Activated CD4-positive, alpha-beta T cell treated with anti-CD3 and anti-CD28 coated beads, Interleukin-2, Interleukin-4, amounts not matched to agents 100 ng/mL and 50 ng/mL, durations not matched to agents 16 hours and 8 hours (primary cell): Measurements from ENCODE around the gene MTMR2.
"Not testable (repeated sequence)": the region's sequence is repeated elsewhere in the genome, so short reads cannot be mapped to it uniquely, and the experiment has no call there.

Experiments
- DNase-seq: peaks from one replicate; pipeline ENCODE4 v3.0.0-alpha.2; 2020; ENCODE audit warnings: low spot score

The MTMR2 gene

DNA sequence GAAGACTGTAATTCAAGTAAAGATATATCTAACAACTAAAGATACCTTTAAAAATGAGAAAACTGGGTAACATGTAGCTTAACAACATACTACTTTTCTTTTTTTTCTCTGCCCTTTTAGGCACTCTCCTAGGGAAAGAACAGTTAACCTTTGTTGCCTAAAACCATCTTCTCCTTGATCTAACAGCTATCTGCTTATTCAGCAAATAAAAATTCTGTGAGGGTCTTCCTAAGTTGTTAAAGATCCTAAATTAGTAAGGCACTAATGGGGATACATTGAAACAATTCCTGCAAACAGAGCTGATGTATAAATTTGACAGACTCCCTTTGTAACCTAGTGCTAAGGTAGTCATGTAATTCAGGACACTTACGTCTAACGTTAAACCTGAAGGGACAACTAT, 39.1 kb downstream of the MTMR2 start:
- DNase-seq = no peak

DNA sequence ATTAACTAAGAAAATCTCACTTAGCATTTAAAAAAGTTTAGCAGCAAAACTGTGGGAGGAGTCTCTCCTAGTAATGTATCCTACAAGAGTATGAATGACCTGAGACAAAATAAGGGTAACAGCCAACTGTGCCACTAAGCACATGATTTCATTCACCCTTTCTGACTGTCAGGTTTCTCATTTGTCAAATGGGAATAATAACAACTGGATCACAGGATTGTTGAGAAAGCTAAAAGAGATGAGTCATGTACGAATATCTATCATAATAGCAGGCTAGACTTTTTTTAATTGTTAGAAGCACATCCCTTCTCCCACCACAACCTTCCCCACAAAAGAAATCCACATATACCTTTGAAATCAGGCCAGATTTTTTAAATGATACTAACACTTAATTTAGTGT, 39.5 kb downstream of the MTMR2 start:
- DNase-seq = no peak

DNA sequence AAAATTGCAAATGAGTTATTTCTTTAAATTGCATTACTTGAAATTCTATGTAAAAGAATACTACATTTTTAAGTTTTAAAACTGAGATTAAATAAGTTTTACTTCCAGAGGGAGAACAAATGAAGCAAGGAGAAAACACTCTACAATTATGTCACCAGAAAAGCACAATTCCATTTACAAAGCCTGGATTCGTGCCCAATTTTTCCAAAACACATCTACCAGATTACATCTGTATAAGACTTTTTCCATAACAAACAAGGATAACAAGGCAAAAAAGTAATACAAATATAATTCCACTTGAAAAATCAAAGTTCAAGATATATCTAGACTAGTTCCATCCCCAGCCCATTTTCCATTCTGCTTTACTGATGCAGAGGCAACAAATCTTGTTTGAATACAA, 40.5 kb downstream of the MTMR2 start:
- DNase-seq = no peak

DNA sequence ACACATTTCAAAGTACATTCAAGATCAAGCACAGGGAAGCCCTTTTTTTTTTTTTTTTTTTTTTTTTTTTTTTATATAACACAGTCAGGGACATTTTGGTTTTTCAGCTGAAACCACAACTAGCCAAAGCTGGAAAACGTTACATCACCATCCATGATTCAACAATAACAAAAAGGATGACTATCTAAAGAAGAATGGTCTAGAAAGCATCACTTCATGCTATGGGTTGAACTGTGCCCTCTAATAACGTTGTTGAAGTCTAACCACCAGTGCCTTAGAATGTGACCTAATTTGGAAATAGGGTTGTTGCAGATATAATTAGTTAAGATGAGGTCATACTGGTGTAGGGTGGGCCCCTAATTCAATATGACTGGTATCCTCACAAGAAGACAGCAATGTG, 46.6 kb downstream of the MTMR2 start:
- DNase-seq = peak; percentile 3

DNA sequence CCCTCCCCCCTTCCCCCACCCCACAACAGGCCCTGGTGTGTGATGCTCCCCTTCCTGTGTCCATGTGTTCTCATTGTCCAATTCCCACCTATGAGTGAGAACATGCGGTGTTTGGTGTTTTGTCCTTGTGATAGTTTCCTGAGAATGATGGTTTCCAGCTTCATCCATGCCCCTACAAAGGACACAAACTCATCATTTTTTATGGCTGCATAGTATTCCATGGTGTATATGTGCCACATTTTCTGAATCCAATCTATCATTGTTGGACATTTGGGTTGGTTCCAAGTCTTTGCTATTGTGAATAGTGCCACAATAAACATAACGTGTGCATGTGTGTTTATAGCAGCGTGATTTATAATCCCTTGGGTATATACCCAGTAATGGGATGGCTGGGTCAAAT, 53.0 kb downstream of the MTMR2 start:
- DNase-seq = not testable (repeated sequence)

DNA sequence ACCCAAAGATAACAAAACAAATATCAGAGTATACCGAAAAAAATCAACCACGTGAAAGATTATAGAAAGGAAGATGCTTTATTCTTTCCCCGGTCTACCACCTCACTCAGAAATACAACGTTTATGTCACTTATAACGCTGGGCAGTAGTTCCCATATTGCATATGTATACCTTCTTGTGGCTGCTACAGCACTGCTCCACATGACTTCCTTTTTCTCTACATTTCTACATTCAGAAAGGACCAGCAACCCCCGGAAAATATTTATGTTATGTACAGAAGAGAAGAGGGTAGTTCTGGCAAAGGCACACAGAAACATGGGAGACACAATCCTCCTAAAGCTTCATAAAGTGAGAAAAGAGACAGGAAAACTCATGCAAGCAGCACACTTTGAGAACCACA, 56.8 kb downstream of the MTMR2 start:
- DNase-seq = no peak

DNA sequence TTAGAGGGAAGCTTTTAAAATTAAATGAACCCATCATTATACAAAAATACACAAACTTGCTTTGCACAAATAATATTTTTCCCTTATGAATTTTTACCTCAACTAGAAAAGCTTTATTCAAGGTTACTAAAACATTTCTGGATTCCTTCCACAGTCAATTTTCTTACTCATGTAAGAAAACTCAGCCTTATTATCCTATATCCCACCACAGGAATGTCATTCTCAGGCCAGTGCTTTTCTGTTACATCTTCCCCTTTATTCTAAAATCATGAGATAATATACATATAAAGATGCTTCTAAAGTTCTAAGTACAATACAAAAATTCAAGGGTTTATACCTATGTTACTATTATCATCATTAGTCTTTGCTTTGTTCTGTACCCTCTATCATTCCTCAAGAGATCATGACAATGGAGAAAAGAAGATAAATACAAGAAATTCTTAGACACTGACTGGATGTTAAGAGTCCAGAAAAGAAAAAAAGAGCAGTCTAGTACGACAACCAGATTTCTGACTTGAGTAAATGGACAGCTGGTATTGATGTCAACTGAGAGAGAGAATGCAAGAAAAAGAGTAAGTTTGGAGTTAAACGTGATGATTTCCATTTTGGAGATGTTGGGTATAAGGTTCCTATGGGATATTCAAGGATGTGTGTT, 60.3 kb downstream of the MTMR2 start:
- DNase-seq = no peak

DNA sequence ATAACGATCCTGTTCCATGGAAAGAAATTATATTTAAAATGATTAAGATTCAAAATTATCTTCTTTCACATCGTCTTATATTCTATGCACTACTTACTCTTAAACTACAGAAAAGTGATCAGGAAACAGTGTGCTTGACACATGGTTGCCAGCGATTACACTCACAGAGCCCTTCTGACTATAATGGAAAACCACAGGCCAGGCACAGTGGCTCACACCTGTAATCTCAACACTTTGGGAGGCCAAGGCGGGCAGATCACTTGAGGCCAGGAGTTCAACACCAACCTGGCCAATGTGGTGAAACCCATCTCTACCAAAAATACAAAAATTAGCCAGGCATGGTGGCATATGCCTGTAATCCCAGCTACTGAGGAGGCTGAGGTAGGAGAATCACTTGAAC, 63.9 kb downstream of the MTMR2 start:
- peak; percentile 19 for DNase-seq

DNA sequence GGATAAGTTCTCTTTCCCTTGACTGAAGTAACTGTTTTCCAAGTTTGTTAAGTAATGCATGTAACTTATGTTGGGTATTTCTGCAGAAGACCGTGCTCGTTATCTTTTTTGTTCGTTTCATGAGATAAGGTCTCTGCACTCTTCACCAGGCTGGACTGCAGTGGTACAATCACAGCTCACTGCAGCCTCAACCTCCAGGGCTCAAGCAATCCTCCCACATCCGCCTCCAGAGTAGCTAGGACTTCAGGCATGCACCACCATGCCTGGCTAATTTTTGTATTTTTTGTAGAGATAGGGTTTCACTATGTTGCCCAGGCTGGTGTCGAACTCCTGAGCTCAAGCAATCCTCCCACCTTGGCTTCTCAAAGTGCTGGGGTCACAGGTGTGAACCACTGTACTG, 69.5 kb downstream of the MTMR2 start:
- DNase-seq = not testable (repeated sequence)

DNA sequence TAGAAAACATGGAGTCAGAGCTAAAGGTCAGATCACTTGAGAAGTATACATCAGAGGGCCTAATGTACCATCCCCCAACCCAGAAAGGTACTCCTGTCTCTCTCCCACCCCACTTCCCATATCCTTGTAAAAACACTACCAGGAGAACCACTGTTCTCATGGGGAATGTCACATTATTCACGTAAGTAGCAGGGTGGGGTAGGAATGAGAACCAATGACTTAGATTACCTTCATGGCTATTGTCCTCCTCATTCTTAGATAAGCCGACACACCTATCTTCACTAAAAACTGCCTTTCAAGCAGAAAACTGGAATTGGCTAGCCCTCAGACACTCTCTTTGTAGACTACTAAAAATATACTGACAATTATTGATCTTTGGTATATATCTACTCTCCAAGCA, 70.0 kb downstream of the MTMR2 start:
- no peak for DNase-seq

DNA sequence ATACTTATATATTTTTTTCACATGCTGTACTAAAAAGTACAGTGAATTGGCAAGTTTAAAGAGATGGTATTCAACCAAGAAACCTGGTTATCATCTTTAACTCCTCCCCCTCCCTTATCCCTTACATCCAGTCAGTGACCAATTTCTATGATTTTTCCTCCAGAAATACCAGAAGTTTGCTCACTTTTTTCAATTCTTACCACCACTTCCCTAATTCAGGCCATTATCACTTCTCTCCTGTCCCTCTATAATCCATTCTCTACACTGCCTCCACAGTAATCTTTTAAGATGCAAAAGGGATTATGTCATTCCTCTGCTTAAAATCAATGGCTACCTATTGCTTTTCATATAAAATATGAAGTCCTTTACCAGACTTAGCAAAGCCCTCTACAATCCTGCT, 70.8 kb downstream of the MTMR2 start:
- no peak for DNase-seq

DNA sequence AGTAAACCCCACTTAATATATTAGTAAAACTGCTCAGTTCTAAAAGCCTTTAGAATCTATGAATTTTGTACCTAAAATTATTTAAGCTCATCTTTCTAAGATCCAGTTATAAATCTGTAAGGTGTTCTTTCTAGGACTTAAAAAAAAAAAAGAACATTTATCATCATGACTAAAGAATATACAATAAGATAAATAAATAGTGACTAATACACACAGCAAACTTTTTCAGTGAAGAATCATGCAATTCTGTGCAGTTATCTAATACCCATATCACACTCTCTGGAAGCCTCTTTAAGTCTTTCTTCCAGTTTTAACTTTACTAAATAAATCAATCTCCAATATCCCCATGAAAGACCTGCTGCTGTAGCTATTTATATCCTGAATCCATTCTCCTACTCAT, 73.8 kb downstream of the MTMR2 start:
- no peak for DNase-seq

DNA sequence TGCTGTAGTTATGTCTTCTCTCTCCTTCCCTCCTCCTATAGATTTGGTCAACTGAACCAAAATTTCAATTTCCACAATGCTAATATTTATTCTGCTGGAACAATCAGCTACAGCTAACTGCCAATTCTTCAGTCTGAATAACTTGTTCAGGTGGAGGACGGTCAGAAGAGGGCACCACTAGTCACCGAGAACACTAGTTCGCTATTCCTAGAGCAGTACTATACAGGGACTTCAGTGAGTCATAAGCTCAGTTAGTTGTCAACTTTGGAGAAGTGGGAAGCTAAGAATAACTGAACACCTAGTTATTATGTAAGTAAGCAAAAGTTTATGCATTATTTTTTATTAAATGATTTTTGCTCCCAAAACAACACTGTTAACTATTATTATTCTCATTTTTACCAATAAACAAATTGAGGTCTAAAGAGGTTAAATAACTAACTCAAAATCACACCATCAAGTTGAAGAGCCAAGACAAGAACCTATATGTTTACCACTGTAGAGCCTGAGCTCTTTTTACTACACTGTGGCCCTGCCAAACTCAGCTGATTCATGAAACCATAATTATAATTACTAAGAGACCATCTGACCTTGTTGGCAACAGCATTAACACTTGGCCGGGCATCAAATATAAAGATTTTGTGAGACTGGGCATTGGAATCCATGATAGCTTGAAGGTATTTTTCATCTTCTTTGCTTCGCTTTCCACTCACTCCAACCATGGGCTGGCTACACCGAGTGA, 74.7 kb downstream of the MTMR2 start:
- DNase-seq = peak; percentile 15

DNA sequence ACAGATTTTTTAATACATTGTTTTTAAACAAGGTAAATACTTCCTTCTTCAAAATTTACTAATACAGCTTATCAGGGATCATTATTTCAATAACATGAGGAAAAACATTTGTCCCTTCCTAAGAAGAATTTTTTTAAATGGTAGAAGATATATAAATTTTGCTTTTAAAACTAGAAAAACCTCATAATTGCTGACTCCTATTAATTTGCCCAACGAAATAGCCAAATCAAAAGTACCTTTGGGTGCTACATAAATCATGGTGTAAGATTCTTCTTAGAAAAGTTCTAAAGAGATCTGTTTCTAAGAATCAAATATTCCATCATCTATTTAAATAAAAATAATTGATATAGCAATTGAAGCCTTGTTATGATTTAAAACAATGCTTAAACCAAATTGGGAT, 78.7 kb downstream of the MTMR2 start:
- no peak for DNase-seq

DNA sequence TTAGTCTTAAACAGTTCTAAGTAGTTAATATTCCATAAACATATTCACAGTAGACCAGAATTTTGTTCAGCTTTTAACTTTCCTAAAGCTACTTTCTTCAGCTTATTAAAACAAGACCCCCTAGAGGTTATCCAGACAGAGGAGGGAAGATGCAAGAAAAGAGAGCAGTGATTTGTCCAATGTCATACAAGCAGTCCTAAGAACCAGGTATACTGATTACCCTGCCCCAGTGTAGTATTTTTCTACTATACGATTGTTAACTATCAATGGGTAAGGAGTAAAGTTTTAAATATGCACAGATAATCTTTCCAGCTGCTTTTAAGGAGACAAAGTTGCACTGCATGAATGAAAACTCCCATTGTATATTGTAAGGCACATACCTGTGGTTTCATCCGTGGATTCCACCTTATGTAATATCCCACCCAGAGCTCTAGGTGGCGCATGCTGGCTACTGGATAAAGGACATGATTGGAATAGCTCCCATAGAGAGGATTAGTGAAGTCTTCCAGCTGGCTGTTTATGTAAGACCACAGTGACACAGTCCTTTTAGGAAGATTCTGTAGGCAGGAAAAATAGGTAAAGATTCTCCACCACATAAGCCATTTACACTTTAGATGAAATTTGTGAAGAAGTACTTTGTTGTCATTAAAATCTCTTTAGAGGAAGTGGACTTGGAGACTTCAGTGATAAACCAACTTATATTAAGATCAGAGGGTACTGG, 88.0 kb downstream of the MTMR2 start:
- DNase-seq = peak; percentile 53

DNA sequence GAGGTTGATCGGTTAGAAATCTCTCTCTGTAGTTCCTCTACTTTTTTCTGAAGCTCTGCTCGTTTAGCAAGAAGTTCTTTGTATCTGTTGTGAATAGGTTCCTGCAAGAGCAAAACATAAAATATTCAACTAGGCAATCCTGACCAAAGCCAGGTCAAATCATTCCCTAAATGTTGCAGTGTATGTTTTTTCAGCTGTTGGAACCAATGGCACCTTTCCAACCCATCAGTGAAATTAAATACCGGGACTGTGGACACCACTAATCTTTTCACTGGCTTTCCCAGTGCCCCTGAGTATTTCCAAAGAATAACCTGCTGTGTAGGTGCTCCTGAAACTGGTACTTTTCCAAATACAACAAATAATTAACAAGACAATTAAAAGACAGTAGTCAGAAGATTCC, 88.6 kb downstream of the MTMR2 start:
- DNase-seq = no peak

DNA sequence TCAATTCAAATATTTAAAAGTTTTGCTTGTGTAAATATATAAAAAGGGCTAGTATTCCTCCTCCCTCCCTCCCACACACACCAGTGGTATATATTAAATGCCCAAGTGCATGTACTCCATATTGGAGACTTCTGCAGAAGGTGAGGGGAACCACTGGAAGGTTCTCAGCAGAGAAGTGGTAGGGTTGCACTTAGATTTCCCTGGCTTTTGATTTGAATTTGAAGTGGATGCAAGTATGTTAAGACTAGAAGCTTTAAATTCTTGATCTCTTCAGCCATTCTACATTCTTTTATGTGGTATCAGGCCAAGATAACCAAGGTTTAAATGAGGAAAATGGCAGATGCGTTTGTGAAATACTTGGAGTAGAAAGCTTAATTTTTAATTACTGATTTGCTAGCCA, 90.5 kb downstream of the MTMR2 start:
- DNase-seq = no peak

DNA sequence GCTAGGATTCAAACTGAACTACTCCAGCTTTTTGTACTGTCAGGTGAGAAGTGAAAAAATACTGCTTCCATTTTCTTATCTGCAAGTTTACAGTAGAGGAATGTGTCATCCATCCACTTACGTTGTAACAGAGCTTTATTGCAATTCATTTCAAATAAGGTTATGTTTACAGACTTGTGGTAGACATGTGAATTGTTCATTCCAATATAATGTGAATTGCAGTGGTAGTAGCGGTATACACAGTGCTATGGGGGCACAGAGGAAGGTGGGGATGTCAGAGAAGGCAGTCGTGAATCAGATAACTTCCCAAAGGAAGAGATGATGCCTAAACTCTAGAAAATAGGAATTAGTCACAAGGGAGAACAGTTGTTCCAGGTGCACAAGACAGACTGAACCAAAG, 91.1 kb downstream of the MTMR2 start:
- DNase-seq = no peak

DNA sequence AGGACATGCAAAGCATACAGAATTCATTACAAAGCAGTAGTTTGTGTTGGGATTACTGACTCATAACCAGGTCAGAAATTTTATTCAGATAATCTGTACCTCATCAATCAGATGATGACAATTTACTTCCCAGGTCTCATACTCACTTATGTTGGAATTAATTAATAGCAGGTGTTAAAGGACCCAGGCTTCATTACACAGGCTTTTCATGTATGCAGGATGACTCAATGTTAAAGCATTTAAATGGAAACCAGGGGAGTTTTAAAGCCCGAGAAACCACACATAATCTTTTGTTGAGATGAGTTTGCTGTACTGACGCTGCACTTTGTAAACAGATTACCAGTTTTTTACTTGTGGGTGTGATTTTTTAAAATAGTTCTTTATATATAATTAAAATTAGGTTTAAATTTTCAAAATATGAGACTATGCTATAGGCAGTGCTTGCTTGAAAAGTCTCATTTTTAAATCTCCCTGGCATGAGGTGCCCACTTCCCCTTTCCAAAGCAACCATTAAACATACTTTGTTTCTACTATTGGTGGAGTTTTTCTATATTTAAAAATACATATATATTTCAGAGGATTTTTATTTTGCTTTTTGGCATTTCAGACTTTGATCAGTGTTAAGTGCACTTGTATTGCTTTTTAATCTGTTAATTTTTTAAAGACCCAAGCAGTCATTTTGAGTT, 92.6 kb downstream of the MTMR2 start:
- DNase-seq = no peak

DNA sequence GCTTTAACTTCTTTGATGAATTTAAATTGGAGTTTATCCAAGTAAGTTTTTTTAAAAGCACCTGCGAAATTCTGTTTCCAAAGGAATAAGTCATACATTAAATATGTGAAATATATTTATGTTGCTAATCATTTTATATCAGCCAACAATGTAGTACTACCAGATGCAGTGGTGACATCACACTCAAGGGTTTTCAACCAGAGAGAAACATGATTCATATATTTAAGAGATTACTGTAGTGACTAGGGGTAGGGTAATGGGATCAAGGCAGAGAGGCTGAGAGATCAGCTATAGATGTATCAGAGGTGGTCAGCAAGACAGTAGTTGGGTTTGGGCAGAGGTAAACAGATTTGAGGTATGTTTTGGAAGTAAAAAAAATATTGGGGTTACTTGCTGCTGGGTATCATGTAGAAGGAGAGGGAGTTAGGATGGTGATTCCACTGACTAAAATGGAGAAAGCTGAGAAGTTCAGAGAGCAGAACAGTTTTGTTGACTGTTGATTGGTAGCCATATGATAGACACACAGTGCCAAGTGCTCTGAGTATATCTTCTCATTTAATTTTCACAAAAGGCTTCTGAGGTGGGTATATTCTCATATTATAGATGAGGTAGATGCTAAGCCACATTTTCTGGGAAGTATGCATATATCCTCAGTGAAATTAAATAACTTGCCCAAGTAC, 94.2 kb downstream of the MTMR2 start:
- peak; percentile 11 for DNase-seq

DNA sequence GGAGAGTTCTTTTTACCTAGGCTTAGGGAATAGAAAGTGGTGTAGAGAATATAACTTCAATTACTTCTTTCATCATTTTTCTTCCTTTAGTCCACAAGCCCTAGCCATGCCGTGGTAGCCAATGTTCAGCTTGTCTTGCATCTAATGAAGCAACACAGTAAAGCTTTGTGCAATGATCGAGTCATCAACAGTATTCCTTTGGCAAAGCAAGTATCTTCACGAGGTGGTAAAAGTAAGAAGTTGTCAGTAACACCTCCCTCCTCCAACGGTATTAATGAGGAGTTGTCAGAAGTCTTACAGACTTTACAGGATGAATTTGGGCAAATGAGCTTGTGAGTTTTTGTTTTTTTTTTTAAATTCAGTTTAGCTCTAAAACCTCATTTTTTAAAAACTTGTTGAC, 96.2 kb downstream of the MTMR2 start:
- DNase-seq = no peak

DNA sequence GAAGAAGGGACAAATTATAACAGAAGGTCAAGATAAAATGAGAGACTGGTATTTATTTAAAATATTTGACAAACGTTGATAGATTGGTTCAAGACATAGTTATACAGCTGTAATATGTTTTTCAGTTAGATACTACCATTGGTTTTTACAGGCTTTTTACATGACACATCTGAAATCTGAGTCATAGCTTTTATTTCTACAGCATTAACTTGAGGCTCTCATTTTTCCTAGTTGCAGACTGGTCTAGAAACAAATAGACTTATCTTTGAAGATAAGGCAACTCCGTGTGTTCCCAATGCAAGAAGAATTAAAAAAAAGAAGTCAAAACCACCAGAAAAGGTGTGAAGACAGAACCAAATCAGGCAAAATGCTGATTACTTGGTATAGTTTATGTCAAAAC, 102.3 kb downstream of the MTMR2 start:
- DNase-seq = no peak
